BLaER1 treated with 17β-estradiol and CSF1 and Interleukin-3, amounts not matched to agents 10 nM and 100 nM (cell line): Measurements from ENCODE around the gene PRR23E.

Experiments used
- H3K27ac ChIP-seq, 11 experiments: shearing (Covaris generic); formaldehyde crosslinking; 2 replicates each; pipeline ENCODE4 v1.8.1; 2022
- H3K27me3 ChIP-seq, 11 experiments: shearing (Covaris generic); formaldehyde crosslinking; 2 replicates each; pipeline ENCODE4 v1.8.1; 2022
- H3K36me3 ChIP-seq, 11 experiments: shearing (Covaris generic); formaldehyde crosslinking; 2 replicates each; pipeline ENCODE4 v1.8.1; 2022
- H3K4me1 ChIP-seq, 10 experiments: shearing (Covaris generic); formaldehyde crosslinking; 2 replicates each; pipeline ENCODE4 v1.8.1; 2022
- H3K4me2 ChIP-seq, 11 experiments: shearing (Covaris generic); formaldehyde crosslinking; 2 replicates each; pipeline ENCODE4 v1.8.1; 2022
- H3K4me3 ChIP-seq, 10 experiments: shearing (Covaris generic); formaldehyde crosslinking; 2 replicates each; pipeline ENCODE4 v1.8.1; 2022
- H3K9ac ChIP-seq, 11 experiments: shearing (Covaris generic); formaldehyde crosslinking; 2 replicates each; pipeline ENCODE4 v1.8.1; 2022
- H3K9me3 ChIP-seq, 11 experiments: shearing (Covaris generic); formaldehyde crosslinking; replicated peaks in 1 of 11; 2 replicates each; pipeline ENCODE4 v1.8.1; 2022
- H4K20me1 ChIP-seq, 11 experiments: shearing (Covaris generic); formaldehyde crosslinking; 2 replicates each; pipeline ENCODE4 v1.8.1; 2022
- Cebpa-rat ChIP-seq, 11 experiments: shearing (Covaris generic); IDR thresholded peaks; 2 replicates each; pipeline ENCODE4 v1.8.1; 2022

The PRR23E gene

DNA sequence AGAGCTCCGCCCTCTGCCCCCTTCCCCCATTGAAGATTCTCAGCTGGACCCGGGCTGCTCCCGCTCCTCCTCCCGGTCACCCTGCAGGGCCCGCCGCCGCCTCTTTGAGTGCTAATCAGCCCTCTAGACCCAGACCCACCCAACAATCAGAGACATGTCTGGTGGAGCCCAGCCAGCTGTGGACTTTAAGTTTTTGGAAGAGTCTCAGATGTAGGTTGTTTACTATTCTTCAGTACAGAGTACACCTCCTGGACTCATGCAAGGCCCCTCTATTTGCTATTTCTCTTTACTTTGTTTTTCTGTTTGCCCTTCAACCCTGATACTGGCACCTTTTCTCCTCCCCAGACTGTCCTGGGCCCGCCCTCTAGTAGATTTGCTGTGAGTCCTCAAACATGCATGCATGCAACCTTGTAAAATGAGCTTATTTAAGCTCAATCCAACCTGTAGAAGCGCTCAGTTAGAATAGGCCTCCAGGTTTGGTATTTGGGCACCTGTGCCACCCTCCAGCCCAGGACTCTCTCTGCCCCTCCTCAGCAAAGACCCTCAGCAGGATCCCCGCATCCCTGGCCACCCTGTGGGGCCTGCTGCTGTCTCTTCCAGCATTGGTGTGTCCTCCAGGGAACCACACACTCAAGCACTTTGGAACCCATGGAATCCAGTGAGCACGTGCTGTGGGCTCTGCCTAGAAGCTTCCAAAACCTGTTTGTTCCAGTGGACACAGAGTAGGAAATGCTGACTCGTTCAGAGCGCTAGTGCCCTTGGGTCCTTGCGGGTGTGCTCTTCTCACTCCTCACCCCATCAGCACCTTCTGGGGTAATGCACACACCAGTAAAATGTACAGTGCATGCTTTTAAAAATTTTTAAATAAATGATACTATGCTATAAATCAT lies 4.6 kb downstream of the PRR23E start:
- Histone ChIP-seq H3K4me1 (no peaks in the 10 kb centered on the region), H3K27ac (no peak overlapping the region), H3K9ac (no peak overlapping the region), H3K36me3 (peaks cover 0 to 5% (median 3%) of the 10 kb centered on the region in 11 experiments; a peak in 6 of 22 replicates), H3K4me3 (no peak overlapping the region), H4K20me1 (peaks cover 0 to 5% (median 0%) of the 10 kb centered on the region in 11 experiments; a peak in 2 of 22 replicates), H3K9me3 (peaks cover 14 to 19% (median 15%) of the 10 kb centered on the region in 11 experiments), H3K4me2 (no peak overlapping the region), H3K27me3 (no peaks in the 10 kb centered on the region)
- no peak for TF ChIP-seq Cebpa-rat (IDR thresholded peaks at IDR 0.05)

DNA sequence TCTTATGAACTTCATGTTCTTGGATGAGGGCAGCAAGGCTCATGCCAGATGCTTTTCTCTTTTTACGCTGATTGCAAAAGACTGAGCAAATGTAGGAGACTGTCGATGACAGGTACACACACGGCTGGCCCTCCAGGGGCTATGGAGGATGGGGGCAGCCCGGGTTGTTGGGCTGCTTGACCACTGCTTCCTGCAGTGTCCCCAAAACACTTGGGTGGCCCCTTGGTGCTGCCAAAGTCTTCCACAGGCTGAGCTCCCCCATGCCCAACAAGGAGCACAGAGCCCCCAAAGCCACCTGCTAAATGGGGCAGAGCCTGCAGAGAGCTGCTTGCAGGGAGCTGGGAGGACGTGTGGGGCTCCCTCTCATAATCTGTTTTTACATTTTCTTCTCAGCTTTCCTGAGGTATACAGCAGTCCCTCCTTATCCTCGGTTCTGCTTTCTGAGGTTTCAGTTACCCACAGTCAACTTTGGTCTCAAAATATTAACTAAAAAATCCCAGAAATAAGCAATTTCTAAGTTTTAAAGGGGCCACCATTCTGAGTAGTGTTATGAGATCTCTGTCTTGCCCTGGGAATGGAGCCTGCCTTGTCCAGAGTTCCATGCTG lies 7.3 kb downstream of the PRR23E start:
- H3K4me1 ChIP-seq = no peaks in the 10 kb centered on the region
- H3K9me3 ChIP-seq = peaks cover 15 to 29% (median 22%) of the 10 kb centered on the region in 11 experiments
- no peaks in the 10 kb centered on the region for H3K27me3 ChIP-seq
- no peak overlapping the region for H3K27ac ChIP-seq
- H3K4me3 ChIP-seq = no peak overlapping the region
- H3K36me3 ChIP-seq = peaks cover 0 to 30% (median 18%) of the 10 kb centered on the region in 11 experiments; a peak in 14 of 22 replicates
- no peak for TF ChIP-seq Cebpa-rat (IDR thresholded peaks at IDR 0.05)
- no peak overlapping the region for H3K9ac ChIP-seq
- H4K20me1 ChIP-seq = peaks cover 0 to 6% (median 0%) of the 10 kb centered on the region in 11 experiments; a peak in 2 of 22 replicates
- no peak overlapping the region for H3K4me2 ChIP-seq

DNA sequence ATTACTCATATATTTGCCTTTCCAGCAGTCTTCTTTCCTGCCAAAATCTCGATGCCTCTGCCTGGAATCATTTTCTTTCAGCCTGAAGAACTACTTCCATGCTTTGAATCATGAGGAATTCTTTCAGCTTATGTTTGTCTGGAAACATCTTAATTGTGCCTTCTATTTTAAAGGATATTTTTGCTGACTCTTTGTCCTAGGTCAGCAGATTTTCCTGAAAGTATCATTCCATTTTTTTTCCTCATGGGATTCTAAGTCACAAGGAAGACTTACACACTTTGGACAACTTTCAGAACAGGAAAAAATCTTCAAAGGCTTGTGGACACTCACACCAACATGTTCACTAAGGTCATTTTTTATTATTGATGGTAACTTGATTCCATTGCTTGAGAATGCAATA lies 10.1 kb downstream of the PRR23E start:
- H3K9me3 ChIP-seq = peaks cover 15 to 29% (median 22%) of the 10 kb centered on the region in 11 experiments
- no peak overlapping the region for H3K4me2 ChIP-seq
- H3K4me1 ChIP-seq = peaks cover 14 to 21% (median 19%) of the 10 kb centered on the region in 10 experiments; a peak in 19 of 20 replicates
- H3K4me3 ChIP-seq = no peak overlapping the region
- peaks cover 0 to 20% (median 0%) of the 10 kb centered on the region in 11 experiments; a peak in 3 of 22 replicates for H4K20me1 ChIP-seq
- TF ChIP-seq Cebpa-rat (IDR thresholded peaks at IDR 0.05) = no peak
- H3K9ac ChIP-seq = no peak overlapping the region
- no peak overlapping the region for H3K27ac ChIP-seq
- peaks cover 0 to 34% (median 20%) of the 10 kb centered on the region in 11 experiments; a peak in 14 of 22 replicates for H3K36me3 ChIP-seq
- no peaks in the 10 kb centered on the region for H3K27me3 ChIP-seq

GRCh38 chr3:127204841-127205582 lies 12.1 kb downstream of the PRR23E start:
- Histone ChIP-seq H3K27ac (no peak overlapping the region), H3K9ac (no peak overlapping the region), H3K4me1 (peaks cover 14 to 41% (median 37%) of the 10 kb centered on the region in 10 experiments; a peak in 19 of 20 replicates), H3K9me3 (peaks cover 15 to 29% (median 22%) of the 10 kb centered on the region in 11 experiments), H3K4me2 (no peak overlapping the region), H3K27me3 (no peaks in the 10 kb centered on the region), H3K36me3 (peaks cover 0 to 41% (median 20%) of the 10 kb centered on the region in 11 experiments; a peak in 14 of 22 replicates), H4K20me1 (peaks cover 0 to 40% (median 0%) of the 10 kb centered on the region in 11 experiments; a peak in 7 of 22 replicates), H3K4me3 (no peak overlapping the region)
- no peak for TF ChIP-seq Cebpa-rat (IDR thresholded peaks at IDR 0.05)

DNA sequence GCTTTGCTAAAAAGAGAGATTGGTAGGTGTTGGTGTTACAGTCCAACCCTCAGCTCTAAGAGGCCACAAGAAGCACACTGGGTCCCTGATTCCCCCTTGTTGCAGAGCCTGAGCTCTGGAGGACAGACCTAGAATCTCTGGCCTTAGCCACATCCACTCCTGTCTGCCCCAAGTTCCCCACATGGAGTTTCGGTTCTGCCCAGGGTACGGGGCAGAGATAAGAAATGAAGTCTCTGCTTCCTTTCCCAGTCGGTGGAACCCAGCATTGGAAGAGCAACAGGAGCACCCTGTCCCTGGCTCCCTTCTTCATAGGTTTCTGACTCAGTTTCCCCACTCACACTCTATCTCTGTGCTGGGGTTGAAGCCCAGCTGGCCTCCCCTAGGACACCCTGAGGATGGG lies 13.2 kb downstream of the PRR23E start:
- Histone ChIP-seq H3K4me3 (no peak overlapping the region), H3K27me3 (no peaks in the 10 kb centered on the region), H3K9me3 (peaks cover 15 to 29% (median 22%) of the 10 kb centered on the region in 11 experiments), H3K27ac (no peak overlapping the region), H3K36me3 (peaks cover 0 to 41% (median 20%) of the 10 kb centered on the region in 11 experiments; a peak in 14 of 22 replicates), H3K4me2 (peak overlapping the region; percentile 22 to 70 (median 48); a peak in 14 of 22 replicates), H3K4me1 (peaks cover 14 to 53% (median 48%) of the 10 kb centered on the region in 10 experiments; a peak in 19 of 20 replicates), H4K20me1 (peaks cover 0 to 48% (median 0%) of the 10 kb centered on the region in 11 experiments; a peak in 7 of 22 replicates), H3K9ac (no peak overlapping the region)
- no peak for TF ChIP-seq Cebpa-rat (IDR thresholded peaks at IDR 0.05)

- no peak overlapping the region for H3K4me3 ChIP-seq
- H4K20me1 ChIP-seq = peaks cover 0 to 55% (median 0%) of the 10 kb centered on the region in 11 experiments; a peak in 7 of 22 replicates
- H3K9me3 ChIP-seq = peaks cover 14 to 27% (median 21%) of the 10 kb centered on the region in 11 experiments
- peaks cover 14 to 60% (median 56%) of the 10 kb centered on the region in 10 experiments; a peak in 19 of 20 replicates for H3K4me1 ChIP-seq
- H3K9ac ChIP-seq = no peak overlapping the region
- H3K36me3 ChIP-seq = peaks cover 0 to 41% (median 20%) of the 10 kb centered on the region in 11 experiments; a peak in 14 of 22 replicates
- no peak overlapping the region; a peak in 1 of 22 replicates for H3K27ac ChIP-seq
- no peaks in the 10 kb centered on the region for H3K27me3 ChIP-seq
- TF ChIP-seq Cebpa-rat (IDR thresholded peaks at IDR 0.05) = no peak
- peak overlapping the region; percentile 22 to 70 (median 48); a peak in 21 of 22 replicates for H3K4me2 ChIP-seq
Observed at GRCh38 chr3:127206611-127207516, 13.9 kb downstream of the PRR23E start.

GRCh38 chr3:127207727-127208482 lies 15.0 kb downstream of the PRR23E start:
- no peak overlapping the region for H3K4me3 ChIP-seq
- no peaks in the 10 kb centered on the region for H3K27me3 ChIP-seq
- H3K4me1 ChIP-seq = peaks cover 14 to 70% (median 66%) of the 10 kb centered on the region in 10 experiments; a peak in 19 of 20 replicates
- H3K27ac ChIP-seq = no peak overlapping the region
- peaks cover 0 to 33% (median 15%) of the 10 kb centered on the region in 11 experiments; a peak in 13 of 22 replicates for H3K36me3 ChIP-seq
- no peak overlapping the region for H3K9ac ChIP-seq
- H4K20me1 ChIP-seq = peaks cover 0 to 55% (median 0%) of the 10 kb centered on the region in 11 experiments; a peak in 7 of 22 replicates
- H3K4me2 ChIP-seq = peak overlapping the region in 7 of 11 experiments; percentile 22 to 94 (median 60); a peak in 8 of 22 replicates
- TF ChIP-seq Cebpa-rat (IDR thresholded peaks at IDR 0.05) = no peak
- H3K9me3 ChIP-seq = peaks cover 4 to 16% (median 11%) of the 10 kb centered on the region in 11 experiments; a peak in 19 of 22 replicates
